HG03469 (cell line): ENCODE measurements around the gene MROH2B.
"Not testable (repeated sequence)": the region's sequence is repeated elsewhere in the genome, so short reads cannot be mapped to it uniquely, and the experiment has no call there.

Experiments
- ATAC-seq: cut with Tn5 transposase; IDR thresholded peaks from one replicate; pipeline ENCODE4 v1.9.1; 2021; ENCODE audit warnings: mild to moderate bottlenecking, moderate library complexity, moderate number of reproducible peaks; ENCODE audit not compliant: unreplicated experiment

The MROH2B gene

GRCh38 chr5:41032973-41033372, 38.2 kb downstream of the MROH2B start:
- ATAC-seq: no peak

GRCh38 chr5:41022600-41022999, 48.5 kb downstream of the MROH2B start:
- ATAC-seq: not testable (repeated sequence)

GRCh38 chr5:41012318-41012717, 58.8 kb downstream of the MROH2B start:
- no peak for ATAC-seq

GRCh38 chr5:41010572-41010971, 60.6 kb downstream of the MROH2B start:
- no peak for ATAC-seq

- ATAC-seq: no peak
These were observed 61.9 kb downstream of the MROH2B start for GRCh38 chr5:41009232-41009631.

- ATAC-seq: no peak
These were observed 66.2 kb downstream of the MROH2B start for GRCh38 chr5:41004931-41005330.

- no peak for ATAC-seq
These were observed 67.3 kb downstream of the MROH2B start for GRCh38 chr5:41003670-41004376.

GRCh38 chr5:40999966-41000365, 71.2 kb downstream of the MROH2B start:
- ATAC-seq: no peak

GRCh38 chr5:40999142-40999541, 72.0 kb downstream of the MROH2B start:
- no peak for ATAC-seq

- no peak for ATAC-seq
These were observed 75.1 kb downstream of the MROH2B start for GRCh38 chr5:40995801-40996586.

GRCh38 chr5:40991981-40992559, 79.1 kb downstream of the MROH2B start:
- ATAC-seq: no peak

GRCh38 chr5:40991168-40991980, 79.8 kb downstream of the MROH2B start:
- ATAC-seq: no peak

GRCh38 chr5:40988746-40989510, 82.2 kb downstream of the MROH2B start:
- no peak for ATAC-seq

- ATAC-seq: no peak
These were observed 83.8 kb downstream of the MROH2B start for GRCh38 chr5:40987349-40987748.

- ATAC-seq: no peak
These were observed 84.5 kb downstream of the MROH2B start for GRCh38 chr5:40986666-40987065.

- no peak for ATAC-seq
These were observed 85.6 kb downstream of the MROH2B start for GRCh38 chr5:40985501-40985900.

- no peak for ATAC-seq
These were observed 86.3 kb downstream of the MROH2B start for GRCh38 chr5:40984884-40985283.

- no peak for ATAC-seq
These were observed 87.4 kb downstream of the MROH2B start for GRCh38 chr5:40983781-40984180.

GRCh38 chr5:40981420-40981819, 89.7 kb downstream of the MROH2B start:
- no peak for ATAC-seq

GRCh38 chr5:40976836-40977235, 94.3 kb downstream of the MROH2B start:
- ATAC-seq: no peak
